GM21423 (cell line): Measurements from ENCODE around the gene TYK2.
"Not testable (repeated sequence)": the region's sequence is repeated elsewhere in the genome, so short reads cannot be mapped to it uniquely, and the experiment has no call there.

Experiments
- ATAC-seq: cut with Tn5 transposase; IDR thresholded peaks from one replicate; pipeline ENCODE4 v1.9.1; 2021; ENCODE audit warnings: mild to moderate bottlenecking, moderate library complexity; ENCODE audit not compliant: unreplicated experiment

The TYK2 gene

DNA sequence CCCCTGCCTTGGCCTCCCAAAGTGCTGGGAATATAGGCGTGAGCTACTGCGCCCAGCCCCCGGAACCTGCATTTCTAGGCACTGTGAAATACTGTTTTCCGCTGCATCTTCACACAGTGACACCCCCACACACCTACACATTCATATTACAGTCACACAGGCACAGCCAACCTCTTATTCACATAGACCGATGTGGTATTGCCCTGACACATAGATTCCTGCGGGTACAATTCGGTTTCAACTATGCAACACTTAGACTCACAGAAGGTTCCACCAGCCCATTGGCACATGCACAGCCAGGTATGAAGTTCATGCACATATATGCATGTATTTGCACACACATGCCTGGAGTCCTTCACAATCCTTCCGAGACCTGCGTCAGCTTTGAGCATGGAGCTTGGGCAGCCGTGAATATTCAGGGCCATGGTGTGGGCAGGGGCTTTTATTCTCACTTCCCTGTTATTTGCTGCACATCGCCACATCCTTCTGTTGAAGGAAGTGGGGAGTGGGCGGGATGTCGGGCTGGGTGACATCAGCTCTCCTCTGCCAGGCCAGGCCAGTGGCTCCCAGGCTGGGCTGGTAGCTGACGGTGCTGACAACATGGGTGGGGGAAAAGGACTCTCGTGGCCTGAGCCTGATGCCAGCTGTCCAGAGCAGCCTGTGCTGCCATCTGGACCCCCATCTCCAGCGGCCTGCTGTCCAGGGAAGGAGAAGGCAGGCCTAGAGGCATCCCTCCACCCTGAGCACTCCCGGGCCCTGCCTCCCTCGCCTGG, 28.3 kb upstream of the TYK2 start:
- no peak for ATAC-seq

GRCh38 chr19:10407096-10407495, 26.7 kb upstream of the TYK2 start:
- no peak for ATAC-seq

DNA sequence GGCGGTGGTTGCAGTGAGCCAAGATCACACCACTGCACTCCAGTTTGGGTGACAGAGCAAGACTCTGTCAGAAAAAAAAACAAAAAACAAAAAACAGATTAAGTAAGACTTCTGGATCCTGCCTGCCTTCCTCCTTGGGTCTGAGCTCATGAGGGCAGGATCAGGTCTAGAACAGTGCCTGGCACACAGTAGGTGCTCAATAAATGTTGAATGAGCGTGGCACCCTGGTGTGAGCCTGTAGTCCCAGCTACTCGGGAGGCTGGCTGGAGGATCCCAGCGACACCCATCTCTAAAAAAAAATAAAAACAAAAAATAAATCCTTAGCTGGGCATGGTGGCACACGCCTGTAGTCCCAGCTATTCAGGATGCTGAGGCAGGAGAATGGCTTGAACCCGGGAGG, 25.8 kb upstream of the TYK2 start:
- no peak for ATAC-seq

DNA sequence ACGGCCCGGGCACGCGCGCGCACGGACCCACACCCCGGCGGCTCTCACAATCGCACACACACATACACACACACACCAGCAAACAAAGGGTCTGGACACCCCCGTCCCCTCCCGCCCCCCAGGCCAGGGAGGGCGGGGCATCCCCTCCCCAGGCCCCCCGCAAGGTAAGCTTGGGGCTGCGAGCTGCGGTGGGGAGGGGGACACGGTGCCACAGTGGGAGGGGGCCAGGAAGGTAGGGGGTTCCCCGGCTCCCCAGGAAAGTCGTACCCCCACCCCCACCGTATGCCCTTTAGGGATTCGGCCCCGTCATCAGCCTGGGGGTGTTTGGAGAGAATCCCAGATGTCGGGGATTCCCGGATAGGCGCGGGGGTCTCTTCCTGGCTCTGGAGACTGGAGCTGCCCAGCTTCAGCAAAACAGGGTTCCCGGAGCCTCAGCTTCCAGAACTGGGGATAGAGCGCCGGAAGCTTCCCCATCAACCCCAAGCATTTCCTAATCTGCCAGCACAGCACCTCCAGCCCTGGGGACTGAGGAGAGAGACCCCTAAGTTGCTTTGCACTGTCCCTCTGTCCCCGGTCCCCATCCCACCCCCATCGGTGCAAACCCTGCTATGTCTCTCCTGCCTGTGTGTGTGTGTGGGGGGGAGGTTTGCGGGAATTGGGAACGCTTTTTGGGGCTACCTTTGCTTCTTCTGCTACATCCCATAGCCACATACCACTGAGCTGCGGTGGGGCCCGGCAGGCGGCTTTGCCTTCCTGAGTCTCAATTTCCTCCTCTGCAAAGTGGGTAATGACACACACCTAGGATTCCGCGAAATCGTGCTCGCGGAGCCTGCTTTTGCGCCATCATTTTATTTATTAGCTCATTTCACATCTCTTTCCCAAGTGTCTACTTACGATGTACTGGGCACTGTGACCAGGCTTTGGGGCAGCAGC, 24.8 kb upstream of the TYK2 start:
- no peak for ATAC-seq

- peak; percentile 80 for ATAC-seq
Observed at GRCh38 chr19:10403137-10404021, 23.0 kb upstream of the TYK2 start, which contains the start of gene CDC37. CDC37 (minus strand) TSS chr19:10403542; CDS start chr19:10403479, 63 bp downstream.

DNA sequence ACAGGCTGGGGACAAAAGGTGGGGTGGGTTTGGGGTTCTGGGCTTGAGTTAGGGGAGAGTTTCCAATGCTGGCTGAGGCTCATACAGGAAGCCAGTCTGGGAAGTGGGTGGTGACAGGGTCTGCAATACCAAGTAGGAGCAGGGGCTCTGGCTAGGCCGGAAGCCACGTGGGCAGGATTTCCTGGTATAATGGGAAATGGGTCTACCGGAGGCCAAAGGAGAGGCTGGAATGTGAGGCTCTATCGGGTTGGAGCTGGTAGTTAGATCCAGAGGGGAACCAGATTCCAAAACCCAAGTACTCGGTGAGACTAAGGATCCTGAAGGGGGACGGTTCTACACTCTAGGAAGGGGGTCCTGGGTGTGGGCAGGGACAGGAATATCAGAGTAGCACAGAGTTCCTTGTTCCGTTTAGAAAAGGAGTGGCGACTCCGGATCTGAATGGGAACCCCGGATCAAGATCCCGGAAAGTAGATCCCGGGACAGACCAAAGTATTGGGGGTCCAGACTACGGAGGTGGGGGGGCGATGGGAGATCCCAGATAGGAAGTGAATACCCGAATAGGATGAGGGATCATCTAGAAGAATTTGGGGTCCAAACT, 22.2 kb upstream of the TYK2 start:
- ATAC-seq: no peak

GRCh38 chr19:10399878-10400277, 19.5 kb upstream of the TYK2 start:
- no peak for ATAC-seq

DNA sequence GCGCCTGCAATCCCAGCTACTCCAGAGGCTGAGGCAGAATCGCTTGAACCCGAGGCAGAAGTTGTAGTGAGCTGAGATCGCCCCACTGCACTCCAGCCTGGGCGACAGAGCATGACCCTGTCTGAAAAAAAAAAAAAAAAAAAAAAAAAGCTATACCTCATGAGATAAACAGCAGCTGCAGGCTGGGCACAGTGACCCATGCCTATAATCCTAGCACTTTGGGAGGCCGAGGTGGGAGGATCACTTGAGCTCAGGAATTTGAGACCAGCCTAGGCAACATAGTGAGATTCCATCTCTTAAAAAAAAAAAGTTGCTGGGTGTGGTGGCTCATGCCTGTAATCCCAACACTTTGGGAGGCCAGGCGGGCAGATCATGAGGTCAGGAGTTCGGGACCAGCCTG, 19.0 kb upstream of the TYK2 start:
- ATAC-seq: not testable (repeated sequence)

DNA sequence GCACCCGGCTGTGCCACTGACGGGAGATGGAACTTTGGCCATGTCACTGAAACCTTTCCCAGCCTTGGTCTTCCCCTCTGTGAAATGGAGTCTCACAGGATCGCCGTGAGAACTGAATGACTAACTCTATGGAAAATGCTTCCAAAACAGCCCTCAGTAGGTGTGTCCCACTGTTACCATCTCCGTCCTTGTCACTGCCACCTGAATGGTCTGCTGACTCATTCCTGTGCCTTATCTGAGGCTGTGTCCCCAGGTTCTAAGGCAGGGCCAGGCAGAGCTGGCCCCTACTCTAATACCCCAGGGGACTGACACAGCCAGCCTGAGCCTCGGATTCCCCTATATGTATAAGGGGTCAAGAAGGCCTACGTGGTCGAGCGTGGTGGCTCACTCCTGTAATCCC, 18.4 kb upstream of the TYK2 start:
- ATAC-seq: no peak

- ATAC-seq: no peak
Observed at GRCh38 chr19:10395917-10396316, 15.5 kb upstream of the TYK2 start.

DNA sequence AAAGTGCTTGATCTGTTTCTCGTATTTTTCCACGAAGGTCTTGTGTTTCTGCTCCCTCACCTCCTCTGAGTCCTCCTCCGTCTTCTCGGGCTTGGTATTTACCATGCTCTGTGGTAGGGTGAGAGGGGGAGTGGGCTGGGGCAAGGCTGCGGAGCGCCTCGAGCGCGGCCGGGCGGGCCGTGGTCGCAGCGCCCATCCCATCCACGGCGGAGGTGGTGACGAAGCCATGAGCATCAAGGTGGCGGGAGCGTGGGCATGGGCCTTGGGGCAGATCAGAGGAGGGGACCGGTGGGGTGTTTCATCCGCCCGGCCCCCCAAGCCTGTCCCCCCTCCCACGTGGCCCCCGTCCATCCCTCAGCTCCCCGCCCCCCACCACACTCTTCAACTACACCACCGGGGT, 15.1 kb upstream of the TYK2 start:
- ATAC-seq: no peak

DNA sequence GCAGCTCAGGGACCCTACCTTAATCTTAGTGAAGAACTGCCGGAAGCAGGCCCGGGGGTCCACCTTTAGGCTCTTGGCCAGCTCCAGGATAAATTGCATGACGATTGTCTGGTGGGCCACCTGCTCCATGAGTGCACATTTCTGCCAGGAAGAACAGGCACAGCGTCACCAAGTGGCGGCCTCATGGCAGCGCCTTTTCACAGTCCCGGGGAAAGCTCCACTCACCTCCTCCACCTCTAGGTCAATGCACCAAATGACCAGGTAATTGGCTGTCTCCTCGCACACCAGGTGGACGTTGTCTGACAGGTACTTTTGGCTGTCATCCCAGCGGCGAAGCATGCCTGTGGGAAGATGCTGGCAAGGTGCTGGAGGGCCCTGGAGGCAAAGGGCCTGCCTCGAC, 14.6 kb upstream of the TYK2 start:
- no peak for ATAC-seq

DNA sequence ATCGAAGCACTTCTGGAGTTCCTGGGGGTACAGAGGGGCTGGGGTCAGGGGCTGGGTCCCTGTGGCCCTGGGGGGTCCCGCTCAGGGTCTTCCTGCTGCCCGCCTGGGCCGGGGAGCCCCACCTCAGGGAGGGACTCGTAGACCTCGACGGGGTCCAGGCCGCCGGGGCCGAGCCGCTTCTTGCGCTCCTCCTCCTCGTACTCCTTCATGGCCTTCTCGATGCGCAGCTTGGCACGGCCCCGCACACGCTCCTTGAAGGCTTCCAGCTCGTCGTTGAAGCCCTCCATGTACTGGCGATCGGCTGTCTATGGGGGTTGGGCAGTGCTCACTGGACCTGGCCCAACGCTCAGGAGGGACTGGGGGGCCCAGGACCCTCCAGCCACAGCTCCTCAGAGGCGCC, 12.8 kb upstream of the TYK2 start:
- ATAC-seq: no peak

- no peak for ATAC-seq
Observed at GRCh38 chr19:10392120-10392519, 11.7 kb upstream of the TYK2 start.

DNA sequence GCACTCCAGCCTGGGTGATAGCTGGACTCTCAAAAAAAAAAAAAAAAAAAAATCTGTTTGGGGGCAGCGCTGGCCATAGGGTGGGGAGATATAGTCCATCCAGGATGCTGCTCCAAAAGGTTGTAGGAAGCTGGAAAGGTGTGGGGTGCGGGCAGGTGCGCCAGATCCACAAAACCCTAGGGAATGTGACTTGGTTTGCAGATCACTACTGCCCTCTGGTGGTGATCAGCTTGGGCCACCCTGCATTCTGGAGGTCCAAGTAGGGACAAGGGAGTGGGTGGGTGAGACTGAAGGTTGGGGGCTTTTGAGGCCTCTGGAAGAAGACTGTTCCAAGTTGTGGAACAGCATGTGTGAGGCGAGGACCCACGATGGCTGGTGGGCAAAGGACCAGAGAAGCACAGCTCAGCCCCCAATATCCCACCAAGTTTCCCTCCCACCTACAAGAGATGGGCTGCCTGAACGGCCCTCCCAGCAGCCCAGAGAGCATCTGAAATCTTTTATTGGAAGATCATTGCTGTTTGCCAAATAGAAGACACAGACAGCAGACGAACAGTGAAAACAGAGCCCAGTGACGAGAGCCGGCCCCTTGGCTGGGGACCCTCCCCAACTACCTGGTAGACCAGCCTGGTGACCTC, 10.4 kb upstream of the TYK2 start:
- no peak for ATAC-seq

DNA sequence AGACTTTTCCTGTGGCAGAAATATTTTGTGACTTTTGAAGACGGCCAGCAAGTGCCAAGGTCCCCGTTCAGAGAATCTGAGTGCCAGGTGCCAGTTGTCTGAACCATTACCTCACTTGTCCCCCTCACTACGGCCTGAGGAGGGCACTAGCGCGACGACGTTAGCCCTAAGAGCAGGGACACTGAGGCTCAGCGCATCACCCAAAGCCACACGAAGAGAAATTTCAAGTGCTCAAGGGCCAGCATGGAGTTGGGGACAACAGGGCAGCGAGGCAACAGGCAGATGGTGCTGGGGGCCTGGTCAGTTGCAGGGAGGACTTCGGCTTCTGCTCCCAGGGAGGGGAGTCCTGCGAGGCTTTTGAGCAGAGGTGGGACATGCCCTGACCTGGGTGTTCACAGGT, 9.5 kb upstream of the TYK2 start:
- no peak for ATAC-seq

GRCh38 chr19:10388957-10389356, 8.6 kb upstream of the TYK2 start:
- no peak for ATAC-seq

GRCh38 chr19:10384580-10384979, 4.2 kb upstream of the TYK2 start:
- no peak for ATAC-seq

- ATAC-seq: not testable (repeated sequence)
Observed at GRCh38 chr19:10383223-10383499, 2.8 kb upstream of the TYK2 start.

DNA sequence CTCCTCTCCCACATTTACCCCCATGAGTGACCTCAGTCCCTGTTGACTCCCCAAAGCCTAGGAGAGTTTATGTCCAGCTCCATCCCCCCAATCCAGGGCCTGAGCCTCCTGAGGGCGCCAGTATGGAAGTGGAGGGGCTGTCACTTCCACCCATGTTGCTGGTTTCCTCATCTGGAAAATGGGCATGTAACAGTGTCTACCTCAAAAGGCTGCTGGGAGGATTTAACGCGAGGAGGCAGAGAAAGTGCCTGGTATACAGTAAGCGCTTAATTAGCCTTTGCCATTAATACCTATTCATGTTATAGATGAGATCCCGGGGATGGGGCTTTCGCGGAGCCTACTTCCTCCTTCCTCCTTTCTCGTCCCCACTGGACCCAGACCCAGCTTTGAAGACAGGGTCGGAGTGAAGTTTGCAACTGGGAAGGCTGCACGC, 476 bp downstream of the TYK2 start:
- no peak for ATAC-seq
